Keratinocyte (primary cell): ENCODE data around the gene COL20A1. TPM values are rescaled to one million over a fixed set of nuclear protein-coding genes. Genes with fewer than 3 reads are reported as not detected.

ENCODE experiments used
- DNase-seq: peaks from one replicate; pipeline ENCODE4 v3.0.0-alpha.2; 2011; ENCODE audit warnings: low read depth, missing footprints, low spot score
- FAIRE-seq: peaks from 2 replicates; lab custom pipeline; 2011; peaks lifted over from hg19 to GRCh38; lab: Jason Lieb, UNC
- H2AFZ ChIP-seq: 2 replicates; pipeline ENCODE4 v1.6.0; 2012; ENCODE audit warnings: low read length, control low read depth, inconsistent platforms; ENCODE audit not compliant: control insufficient read depth
- H3K27ac ChIP-seq: 2 replicates; pipeline ENCODE4 v1.5.1; 2011; ENCODE audit warnings: low read length; ENCODE audit not compliant: control insufficient read depth, insufficient read depth
- H3K27me3 ChIP-seq: 3 replicates; pipeline ENCODE4 v1.6.0; 2011; ENCODE audit warnings: low read length; ENCODE audit not compliant: control insufficient read depth, insufficient read depth; ENCODE audit errors: extremely low read depth
- H3K36me3 ChIP-seq, 2 experiments: 2 replicates in 1 of 2; 3 replicates in 1 of 2; pipeline ENCODE4 v1.5.1; 2011; ENCODE audit warnings: low read length in 2 of 2, mild to moderate bottlenecking in 1 of 2; ENCODE audit not compliant: control insufficient read depth in 2 of 2, insufficient read depth in 2 of 2; ENCODE audit errors: extremely low read depth in 1 of 2
- H3K4me1 ChIP-seq: 3 replicates; pipeline ENCODE4 v1.5.1; 2011; ENCODE audit warnings: low read length; ENCODE audit not compliant: control insufficient read depth, insufficient read depth; ENCODE audit errors: extremely low read depth
- H3K4me2 ChIP-seq: 3 replicates; pipeline ENCODE4 v1.6.0; 2011; ENCODE audit warnings: low read depth, low read length; ENCODE audit not compliant: control insufficient read depth, insufficient read depth; ENCODE audit errors: extremely low read depth
- H3K4me3 ChIP-seq, 3 experiments: fragments of 200-600 bp in 1 of 3; sonication (generic) in 1 of 3; 2 replicates in 2 of 3; 3 replicates in 1 of 3; pipeline ENCODE4 v1.5.1; 2011 to 2016; ENCODE audit warnings: low read length in 3 of 3, mild to moderate bottlenecking in 3 of 3, control low read depth in 2 of 3, inconsistent platforms in 1 of 3, low read depth in 1 of 3, mixed read lengths in 1 of 3, mixed run types in 1 of 3, moderate library complexity in 1 of 3; ENCODE audit not compliant: control insufficient read depth in 2 of 3, insufficient read depth in 2 of 3; ENCODE audit errors: extremely low read depth in 1 of 3
- H3K79me2 ChIP-seq: 2 replicates; pipeline ENCODE4 v1.6.0; 2012; ENCODE audit warnings: low read length; ENCODE audit not compliant: control insufficient read depth, insufficient read depth
- H3K9ac ChIP-seq: 3 replicates; pipeline ENCODE4 v1.6.0; 2011; ENCODE audit warnings: low read length; ENCODE audit not compliant: control insufficient read depth, insufficient read depth; ENCODE audit errors: extremely low read depth
- H3K9me1 ChIP-seq: 3 replicates; pipeline ENCODE4 v1.6.0; 2011; ENCODE audit warnings: low read length; ENCODE audit not compliant: control insufficient read depth, insufficient read depth; ENCODE audit errors: extremely low read depth
- H3K9me3 ChIP-seq: 2 replicates; pipeline ENCODE4 v1.5.1; 2012; ENCODE audit warnings: low read depth, low read length; ENCODE audit not compliant: control insufficient read depth
- H4K20me1 ChIP-seq: 3 replicates; pipeline ENCODE4 v1.6.0; 2011; ENCODE audit warnings: low read length; ENCODE audit not compliant: control insufficient read depth, insufficient read depth; ENCODE audit errors: extremely low read depth
- CTCF ChIP-seq, 3 experiments: IDR thresholded peaks in 1 of 3; conservative IDR thresholded peaks in 1 of 3; optimal IDR thresholded peaks in 1 of 3; 2 replicates in 2 of 3; 3 replicates in 1 of 3; pipeline versions ENCODE3 to v1.5.1; 2011; ENCODE audit warnings: low read length in 3 of 3, mild to moderate bottlenecking in 3 of 3, moderate library complexity in 2 of 3, control low read depth in 1 of 3, inconsistent platforms in 1 of 3; ENCODE audit not compliant: insufficient read depth in 2 of 3; ENCODE audit errors: extremely low read depth in 1 of 3
- EZH2 ChIP-seq: IDR thresholded peaks from one replicate; pipeline ENCODE4 v1.6.1; 2012; ENCODE audit warnings: inconsistent platforms, mild to moderate bottlenecking, low read length, moderate library complexity
- dilution Hi-C: fragments of 300-500 bp; cut with MboI; formaldehyde crosslinking; loops from one replicate; pipeline ENCODE4 v1.7.0; 2020; ENCODE audit warnings: low sequenced_read_pairs; ENCODE audit not compliant: extremely low pct_ligation_motif_present
- polyA plus RNA-seq, 5 experiments: library from polyadenylated mRNA; depleted of rRNA in 3 of 5; stranded (reverse) in 3 of 5; stranded (forward) in 1 of 5; unstranded in 1 of 5; fragments of >200 nt; gene quantifications; 1 replicate in 1 of 5; 2 replicates in 3 of 5; 3 replicates in 1 of 5; pipeline versions ENCODE4 v1.2.1 to v1.2.3, GENCODE V29; 2011 to 2012; ENCODE audit warnings: missing spikeins in 2 of 5, low read depth in 1 of 5, low replicate concordance in 1 of 5

The COL20A1 gene
- polyA plus RNA-seq, 1 donor (not counting 4 experiments of a cell fraction or from before 2014, with no cell fraction given): not detected

GRCh38 chr20:63255931-63256704 lies 36.9 kb upstream of the COL20A1 start:
- peak overlapping the region in 2 of 3 experiments; percentile 12 to 18 for H3K4me3 ChIP-seq
- peak overlapping the region; percentile 72 for H3K4me2 ChIP-seq
- peak overlapping the region; percentile 18 for H3K9ac ChIP-seq
- TF ChIP-seq CTCF (optimal IDR thresholded peaks at IDR 0.05 in 1 of 3, IDR thresholded peaks at IDR 0.05 in 1 of 3, conservative IDR thresholded peaks at IDR 0.05 in 1 of 3; ENCODE audit: extremely low read depth in 1 of 3, insufficient read depth in 2 of 3, low read length in 3 of 3) (no peak), EZH2 (no peak)
- H3K4me1 ChIP-seq: peaks cover 17% of the 10 kb centered on the region
- H3K27me3 ChIP-seq: peaks cover 36% of the 10 kb centered on the region
- H3K27ac ChIP-seq: no peak overlapping the region
- no peaks in the 10 kb centered on the region for H3K9me1 ChIP-seq
- dilution Hi-C loops: no loop called here
- no peaks in the 10 kb centered on the region for H4K20me1 ChIP-seq
- FAIRE-seq: peak; percentile 89
- H3K36me3 ChIP-seq: no peaks in the 10 kb centered on the region
- DNase-seq: peak; percentile 75
- peak overlapping the region; percentile 59 for H2AFZ ChIP-seq
- no peaks in the 10 kb centered on the region for H3K9me3 ChIP-seq
- no peaks in the 10 kb centered on the region for H3K79me2 ChIP-seq

- no peaks in the 10 kb centered on the region for H3K9me1 ChIP-seq
- H3K9me3 ChIP-seq: no peaks in the 10 kb centered on the region
- H3K27me3 ChIP-seq: peaks cover 40% of the 10 kb centered on the region
- dilution Hi-C loops: no loop called here
- no peak overlapping the region for H3K4me3 ChIP-seq
- FAIRE-seq (no peak), DNase-seq (no peak)
- no peaks in the 10 kb centered on the region for H3K79me2 ChIP-seq
- H3K9ac ChIP-seq: no peak overlapping the region
- no peaks in the 10 kb centered on the region for H4K20me1 ChIP-seq
- no peak overlapping the region for H2AFZ ChIP-seq
- no peak for TF ChIP-seq EZH2
- TF ChIP-seq CTCF (optimal IDR thresholded peaks at IDR 0.05 in 1 of 3, IDR thresholded peaks at IDR 0.05 in 1 of 3, conservative IDR thresholded peaks at IDR 0.05 in 1 of 3; ENCODE audit: extremely low read depth in 1 of 3, insufficient read depth in 2 of 3, low read length in 3 of 3): no peak
- no peak overlapping the region for H3K27ac ChIP-seq
- no peak overlapping the region for H3K4me2 ChIP-seq
- H3K36me3 ChIP-seq: no peaks in the 10 kb centered on the region
- H3K4me1 ChIP-seq: peaks cover 17% of the 10 kb centered on the region
Measured at GRCh38 chr20:63256954-63257353, 36.0 kb upstream of the COL20A1 start.
